Measurements from ENCODE around the gene XPNPEP1.

DNA sequence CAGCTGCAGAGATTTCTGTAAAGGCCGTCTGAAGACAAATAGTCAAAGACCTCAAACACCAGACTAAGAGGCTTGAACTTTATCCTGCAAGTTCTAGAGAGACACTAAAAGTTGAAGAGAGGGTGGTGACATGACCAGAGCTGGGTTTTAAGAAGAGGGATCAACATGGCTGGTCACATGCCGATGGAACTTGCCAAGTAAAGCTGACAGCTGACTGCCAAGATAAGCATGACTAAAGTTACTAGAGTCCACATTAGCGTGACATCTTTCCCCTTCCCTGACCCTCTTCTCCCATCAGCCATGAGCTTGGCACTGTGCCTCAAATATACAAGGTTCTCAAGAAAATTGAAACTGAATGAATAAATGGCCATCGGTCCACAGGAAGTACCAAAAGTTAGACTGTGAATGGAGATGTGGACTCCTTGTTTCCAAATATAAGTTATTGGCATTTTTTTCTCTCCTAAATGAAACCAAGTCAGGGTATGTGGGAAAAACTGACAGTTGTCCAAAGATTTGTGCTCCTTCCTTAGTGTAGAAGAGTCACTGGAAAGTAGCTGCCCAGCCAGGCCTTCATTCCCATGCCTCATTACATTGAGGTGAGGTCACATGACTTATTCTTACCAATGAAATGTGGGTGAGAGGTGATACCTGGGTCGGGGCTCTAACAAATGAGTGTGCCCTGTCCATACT is 24.5 kb downstream of the XPNPEP1 start:
- TF ChIP-seq, protein P1, sequence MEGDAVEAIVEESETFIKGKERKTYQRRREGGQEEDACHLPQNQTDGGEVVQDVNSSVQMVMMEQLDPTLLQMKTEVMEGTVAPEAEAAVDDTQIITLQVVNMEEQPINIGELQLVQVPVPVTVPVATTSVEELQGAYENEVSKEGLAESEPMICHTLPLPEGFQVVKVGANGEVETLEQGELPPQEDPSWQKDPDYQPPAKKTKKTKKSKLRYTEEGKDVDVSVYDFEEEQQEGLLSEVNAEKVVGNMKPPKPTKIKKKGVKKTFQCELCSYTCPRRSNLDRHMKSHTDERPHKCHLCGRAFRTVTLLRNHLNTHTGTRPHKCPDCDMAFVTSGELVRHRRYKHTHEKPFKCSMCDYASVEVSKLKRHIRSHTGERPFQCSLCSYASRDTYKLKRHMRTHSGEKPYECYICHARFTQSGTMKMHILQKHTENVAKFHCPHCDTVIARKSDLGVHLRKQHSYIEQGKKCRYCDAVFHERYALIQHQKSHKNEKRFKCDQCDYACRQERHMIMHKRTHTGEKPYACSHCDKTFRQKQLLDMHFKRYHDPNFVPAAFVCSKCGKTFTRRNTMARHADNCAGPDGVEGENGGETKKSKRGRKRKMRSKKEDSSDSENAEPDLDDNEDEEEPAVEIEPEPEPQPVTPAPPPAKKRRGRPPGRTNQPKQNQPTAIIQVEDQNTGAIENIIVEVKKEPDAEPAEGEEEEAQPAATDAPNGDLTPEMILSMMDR (IDR thresholded peaks at IDR 0.05), result no peak
- TF ChIP-seq POLR2A (IDR thresholded peaks at IDR 0.05), result no peak
